Common myeloid progenitor, CD34-positive (primary cell): ENCODE measurements around the gene ACO2.

Source experiments
- CTCF ChIA-PET: fragments of 350-600 bp; sonication (Branson Sonifier 250); formaldehyde crosslinking; loops from one replicate; lab custom pipeline; 2021; ENCODE audit warnings: antibody characterized with exemption; lab: Charles Lee
- POLR2A ChIA-PET: fragments of 350-600 bp; sonication (Branson Sonifier 250); formaldehyde crosslinking; loops from one replicate; lab custom pipeline; 2021; ENCODE audit warnings: antibody characterized with exemption; lab: Charles Lee
- DNase-seq, 3 donors: peaks; one replicate each; pipeline versions ENCODE4 v3.0.0 to v3.0.0-alpha.2; 2013
- H3K27ac ChIP-seq, 2 experiments: 1 replicate in 1 of 2; 2 replicates in 1 of 2; pipeline ENCODE4 v1.7.0; 2013; ENCODE audit warnings: inconsistent platforms in 2 of 2, low read length in 2 of 2, mild to moderate bottlenecking in 2 of 2, low read depth in 1 of 2, moderate library complexity in 1 of 2; ENCODE audit not compliant: severe bottlenecking in 2 of 2, insufficient read depth in 1 of 2, poor library complexity in 1 of 2
- H3K27me3 ChIP-seq, 5 experiments: replicated peaks in 2 of 5; 1 replicate in 3 of 5; 2 replicates in 2 of 5; pipeline versions ENCODE4 v1.6.1 to v1.7.0; 2013; ENCODE audit warnings: low read length in 4 of 5, mild to moderate bottlenecking in 2 of 5, moderate library complexity in 2 of 5, inconsistent platforms in 1 of 5; ENCODE audit not compliant: insufficient read depth in 5 of 5, control insufficient read depth in 4 of 5
- H3K36me3 ChIP-seq, 4 experiments: 1 replicate in 2 of 4; 2 replicates in 2 of 4; pipeline versions ENCODE4 v1.6.1 to v1.7.0; 2013; ENCODE audit warnings: low read length in 3 of 4, control low read depth in 1 of 4, mild to moderate bottlenecking in 1 of 4; ENCODE audit not compliant: control insufficient read depth in 4 of 4, insufficient read depth in 4 of 4
- H3K4me1 ChIP-seq, 4 experiments: 1 replicate in 3 of 4; 2 replicates in 1 of 4; pipeline versions ENCODE4 v1.6.1 to v1.7.1; 2013; ENCODE audit warnings: low read length in 3 of 4, mild to moderate bottlenecking in 3 of 4, control low read depth in 1 of 4, inconsistent platforms in 1 of 4, moderate library complexity in 1 of 4; ENCODE audit not compliant: control insufficient read depth in 4 of 4, insufficient read depth in 4 of 4; ENCODE audit errors: control extremely low read depth in 1 of 4
- H3K4me3 ChIP-seq, 7 experiments: 1 replicate in 4 of 7; 2 replicates in 3 of 7; pipeline versions ENCODE4 v1.5.1 to v1.7.0; 2013; ENCODE audit warnings: mild to moderate bottlenecking in 7 of 7, low read length in 6 of 7, moderate library complexity in 6 of 7, inconsistent platforms in 2 of 7, low read depth in 2 of 7, control low read depth in 1 of 7; ENCODE audit not compliant: insufficient read depth in 4 of 7, control insufficient read depth in 1 of 7; ENCODE audit errors: extremely low read depth in 1 of 7
- H3K9me3 ChIP-seq, 5 experiments: 1 replicate in 4 of 5; 2 replicates in 1 of 5; pipeline versions ENCODE4 v1.6.1 to v1.7.1; 2013; ENCODE audit warnings: low read length in 4 of 5, mild to moderate bottlenecking in 2 of 5, inconsistent platforms in 1 of 5, low read depth in 1 of 5, moderate library complexity in 1 of 5; ENCODE audit not compliant: control insufficient read depth in 4 of 5, insufficient read depth in 2 of 5; ENCODE audit errors: control extremely low read depth in 1 of 5
- WGBS: methylation state at CpG from one replicate; pipeline ENCODE4 v1.1.5; 2013; ENCODE audit not compliant: insufficient coverage; 5-methylcytosine and 5-hydroxymethylcytosine counted together

The ACO2 gene

GRCh38 chr22:41501209-41501608 lies 32.3 kb downstream of the ACO2 start:
- DNase-seq: peak; percentile 29 to 51 (median 40)
- POLR2A ChIA-PET: interaction anchor here (0.5 to 1.0 kb wide), 2 partner anchors 56 to 162 kb away, joined by 3 read pairs; no protein-coding TSS in a partner anchor
- Histone ChIP-seq H3K27me3 (no peaks in the 10 kb centered on the region), H3K9me3 (no peaks in the 10 kb centered on the region), H3K36me3 (peaks cover 8 to 52% (median 32%) of the 10 kb centered on the region in 4 experiments), H3K27ac (no peak overlapping the region), H3K4me1 (no peaks in the 10 kb centered on the region), H3K4me3 (no peak overlapping the region)
- WGBS: 100% methylated on average over 5 of the region's 5 CpGs
- CTCF ChIA-PET: interaction anchor here (0.7 to 5.4 kb wide), 6 partner anchors 16 to 98 kb away, joined by 3 to 36 read pairs (median 3); no protein-coding TSS in a partner anchor

- H3K9me3 ChIP-seq: no peaks in the 10 kb centered on the region
- H3K27me3 ChIP-seq: no peaks in the 10 kb centered on the region
- H3K4me3 ChIP-seq: no peak overlapping the region
- H3K4me1 ChIP-seq: no peaks in the 10 kb centered on the region
- CTCF ChIA-PET: interaction anchor here (2.1 to 3.4 kb wide), 3 partner anchors 9 to 101 kb away, joined by 5 to 12 read pairs (median 11); no protein-coding TSS in a partner anchor
- no peak overlapping the region for H3K27ac ChIP-seq
- WGBS: 85% methylated on average over 5 of the region's 7 CpGs
- peak in 1 of 3 donors; percentile 24 for DNase-seq
- POLR2A ChIA-PET: no interaction called here
- peaks cover 17 to 69% (median 48%) of the 10 kb centered on the region in 4 experiments for H3K36me3 ChIP-seq
Measured at GRCh38 chr22:41504397-41504796, 35.5 kb downstream of the ACO2 start.

DNA sequence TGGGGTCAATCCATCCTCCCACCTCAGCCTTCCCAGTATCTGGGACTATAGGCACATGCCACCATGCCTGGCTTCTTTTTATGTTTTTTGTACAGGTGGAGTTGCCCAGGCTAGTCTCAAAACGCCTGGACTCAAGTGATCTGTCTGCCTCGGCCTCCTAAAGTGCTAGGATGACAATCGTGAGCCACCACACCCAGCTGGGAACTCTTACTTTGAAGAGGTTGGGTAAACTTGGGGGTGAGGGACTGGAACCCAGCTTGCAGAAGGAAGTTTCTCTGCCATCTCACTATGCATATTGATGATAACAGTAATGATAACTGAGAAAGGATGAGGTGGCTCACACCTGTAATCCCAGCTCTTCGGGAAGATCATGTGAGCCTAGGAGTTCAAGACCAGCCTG lies 35.9 kb downstream of the ACO2 start:
- no peaks in the 10 kb centered on the region for H3K9me3 ChIP-seq
- no peaks in the 10 kb centered on the region for H3K4me1 ChIP-seq
- DNase-seq: no peak
- H3K36me3 ChIP-seq: peaks cover 16 to 67% (median 45%) of the 10 kb centered on the region in 4 experiments
- no peak overlapping the region for H3K4me3 ChIP-seq
- H3K27ac ChIP-seq: no peak overlapping the region
- POLR2A ChIA-PET: no interaction called here
- WGBS: 100% methylated on average over 3 of the region's 4 CpGs
- CTCF ChIA-PET: interaction anchor here (1.2 to 3.4 kb wide), 4 partner anchors 9 to 101 kb away, joined by 3 to 12 read pairs (median 8); no protein-coding TSS in a partner anchor
- H3K27me3 ChIP-seq: no peaks in the 10 kb centered on the region

GRCh38 chr22:41505511-41506220 lies 36.7 kb downstream of the ACO2 start:
- DNase-seq: peak in 1 of 3 donors; percentile 26
- Histone ChIP-seq H3K27me3 (no peaks in the 10 kb centered on the region), H3K27ac (no peak overlapping the region), H3K9me3 (no peaks in the 10 kb centered on the region), H3K4me1 (no peaks in the 10 kb centered on the region), H3K4me3 (no peak overlapping the region), H3K36me3 (peaks cover 14 to 71% (median 45%) of the 10 kb centered on the region in 4 experiments)
- 97% methylated on average over 6 of the region's 10 CpGs for WGBS
- ChIA-PET POLR2A (interaction anchor here (0.6 kb wide), 1 partner anchor 25 kb away, joined by 5 read pairs; no protein-coding TSS in a partner anchor), CTCF (interaction anchor here (0.9 to 3.4 kb wide), 6 partner anchors 8 to 104 kb away, joined by 3 to 12 read pairs (median 4); partner anchors contain the start of gene ACO2)

DNA sequence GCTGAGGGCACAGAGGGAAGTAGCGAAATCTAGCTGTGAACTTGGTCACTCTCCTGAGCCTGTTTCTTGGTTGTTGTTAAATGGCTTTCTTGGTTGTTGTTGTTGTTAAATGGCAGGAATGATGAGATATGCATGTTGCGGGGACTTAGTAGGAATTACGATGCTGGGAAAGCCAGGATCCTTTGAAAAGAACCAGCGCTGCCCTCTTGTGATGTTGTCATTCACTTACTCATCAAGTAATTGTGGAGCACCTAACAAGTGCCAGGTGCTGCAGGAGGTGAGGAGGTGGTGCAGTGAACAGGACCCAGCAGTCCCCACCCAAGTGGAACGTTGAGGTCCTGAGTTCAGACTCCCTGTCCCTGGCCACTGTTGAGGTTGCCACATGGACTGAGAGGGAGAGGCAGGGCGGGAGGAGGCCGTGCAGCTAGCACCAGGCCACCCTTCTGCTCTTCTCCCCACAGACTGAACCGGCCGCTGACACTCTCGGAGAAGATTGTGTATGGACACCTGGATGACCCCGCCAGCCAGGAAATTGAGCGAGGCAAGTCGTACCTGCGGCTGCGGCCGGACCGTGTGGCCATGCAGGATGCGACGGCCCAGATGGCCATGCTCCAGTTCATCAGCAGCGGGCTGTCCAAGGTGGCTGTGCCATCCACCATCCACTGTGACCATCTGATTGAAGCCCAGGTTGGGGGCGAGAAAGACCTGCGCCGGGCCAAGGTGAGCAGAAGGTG lies 38.6 kb downstream of the ACO2 start:
- Histone ChIP-seq H3K4me3 (no peak overlapping the region), H3K36me3 (peaks cover 14 to 68% (median 39%) of the 10 kb centered on the region in 4 experiments)
- 98% methylated on average over 21 of the region's 23 CpGs for WGBS

DNA sequence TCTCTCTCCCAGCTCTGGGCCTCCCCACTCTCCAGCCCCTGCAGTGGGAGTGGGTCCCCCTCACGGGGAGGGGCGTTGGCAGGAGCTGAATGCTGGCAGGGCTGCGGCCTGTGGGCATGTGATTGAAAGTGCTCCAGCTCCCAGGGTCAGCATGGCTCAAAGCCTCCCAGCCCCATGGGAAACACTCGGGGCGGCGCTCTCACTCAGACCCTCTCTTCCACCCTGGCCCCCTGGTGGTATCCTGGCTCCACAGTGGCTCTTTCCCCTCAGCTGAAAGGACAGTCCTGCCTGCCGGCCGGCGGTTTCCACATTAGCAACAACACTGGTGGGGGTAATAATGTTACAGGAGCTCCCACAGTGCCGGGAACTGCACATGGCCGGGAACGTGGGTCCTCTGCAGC lies 39.9 kb downstream of the ACO2 start:
- CTCF ChIA-PET: interaction anchor here (0.6 to 1.7 kb wide), 2 partner anchors 9 to 12 kb away, joined by 3 to 5 read pairs; no protein-coding TSS in a partner anchor
- no peaks in the 10 kb centered on the region for H3K9me3 ChIP-seq
- POLR2A ChIA-PET: interaction anchor here (0.6 kb wide), 1 partner anchor 29 kb away, joined by 5 read pairs; no protein-coding TSS in a partner anchor
- no peak overlapping the region for H3K27ac ChIP-seq
- 94% methylated on average over 6 of the region's 12 CpGs for WGBS
- DNase-seq: no peak
- H3K4me3 ChIP-seq: no peak overlapping the region
- H3K4me1 ChIP-seq: no peaks in the 10 kb centered on the region
- H3K27me3 ChIP-seq: no peaks in the 10 kb centered on the region
- H3K36me3 ChIP-seq: peaks cover 17 to 77% (median 47%) of the 10 kb centered on the region in 4 experiments

More for the DNA sequence above, 38.6 kb downstream of the ACO2 start:
- H3K9me3 ChIP-seq: no peaks in the 10 kb centered on the region
- no peak for DNase-seq
- ChIA-PET POLR2A (no interaction called here), CTCF (interaction anchor here (0.7 kb wide), 2 partner anchors 10 to 104 kb away, joined by 3 read pairs; no protein-coding TSS in a partner anchor)
- no peaks in the 10 kb centered on the region for H3K27me3 ChIP-seq
- H3K4me1 ChIP-seq: no peaks in the 10 kb centered on the region
- H3K27ac ChIP-seq: no peak overlapping the region
